Pulmonary artery endothelial cell (primary cell): ENCODE results near the gene HOXD8. TPM values are rescaled to one million over a fixed set of nuclear protein-coding genes. Genes with fewer than 3 reads are reported as not detected.

Experiments used
- DNase-seq: peaks from one replicate; pipeline ENCODE4 v3.0.0-alpha.2; 2011; ENCODE audit warnings: low read depth, low spot score
- total RNA-seq: library from RNA; depleted of rRNA; stranded (reverse); fragments of >200 nt; gene quantifications from 2 replicates; pipeline ENCODE4 v1.2.3, GENCODE V29; 2014

The HOXD8 gene
- total RNA-seq, 1 donor from 2014 or later = not detected

GRCh38 chr2:176129813-176130146 is 275 bp downstream of the HOXD8 start:
- DNase-seq = no peak

- DNase-seq = no peak
These were observed 847 bp downstream of the HOXD8 start for GRCh38 chr2:176130147-176130956.

- DNase-seq = no peak
These were observed 1.7 kb downstream of the HOXD8 start for GRCh38 chr2:176130957-176131847.

- no peak for DNase-seq
These were observed 2.3 kb downstream of the HOXD8 start for GRCh38 chr2:176131848-176132158.

GRCh38 chr2:176132205-176133171 is 3.0 kb downstream of the HOXD8 start:
- no peak for DNase-seq

GRCh38 chr2:176133389-176133788 is 3.9 kb downstream of the HOXD8 start:
- no peak for DNase-seq

GRCh38 chr2:176134035-176134434 is 4.5 kb downstream of the HOXD8 start:
- DNase-seq = no peak

- DNase-seq = no peak
These were observed 5.5 kb downstream of the HOXD8 start for GRCh38 chr2:176135035-176135440.

- DNase-seq = no peak
These were observed 7.1 kb downstream of the HOXD8 start for GRCh38 chr2:176136374-176137251.

- no peak for DNase-seq
These were observed 7.7 kb downstream of the HOXD8 start for GRCh38 chr2:176137252-176137580.

- no peak for DNase-seq
These were observed 8.4 kb downstream of the HOXD8 start for GRCh38 chr2:176137906-176138305.

GRCh38 chr2:176138526-176138922 is 9.0 kb downstream of the HOXD8 start:
- no peak for DNase-seq

- no peak for DNase-seq
These were observed 9.6 kb downstream of the HOXD8 start for GRCh38 chr2:176138923-176139660.

GRCh38 chr2:176139661-176140512 is 10.4 kb downstream of the HOXD8 start:
- DNase-seq = no peak

GRCh38 chr2:176140513-176141317 is 11.2 kb downstream of the HOXD8 start:
- DNase-seq = no peak

- DNase-seq = no peak
These were observed 12.8 kb downstream of the HOXD8 start for GRCh38 chr2:176142281-176142680.

- DNase-seq = no peak
These were observed 15.8 kb downstream of the HOXD8 start for GRCh38 chr2:176145085-176145969.
